ENCODE data around the gene SGSM2.

DNA sequence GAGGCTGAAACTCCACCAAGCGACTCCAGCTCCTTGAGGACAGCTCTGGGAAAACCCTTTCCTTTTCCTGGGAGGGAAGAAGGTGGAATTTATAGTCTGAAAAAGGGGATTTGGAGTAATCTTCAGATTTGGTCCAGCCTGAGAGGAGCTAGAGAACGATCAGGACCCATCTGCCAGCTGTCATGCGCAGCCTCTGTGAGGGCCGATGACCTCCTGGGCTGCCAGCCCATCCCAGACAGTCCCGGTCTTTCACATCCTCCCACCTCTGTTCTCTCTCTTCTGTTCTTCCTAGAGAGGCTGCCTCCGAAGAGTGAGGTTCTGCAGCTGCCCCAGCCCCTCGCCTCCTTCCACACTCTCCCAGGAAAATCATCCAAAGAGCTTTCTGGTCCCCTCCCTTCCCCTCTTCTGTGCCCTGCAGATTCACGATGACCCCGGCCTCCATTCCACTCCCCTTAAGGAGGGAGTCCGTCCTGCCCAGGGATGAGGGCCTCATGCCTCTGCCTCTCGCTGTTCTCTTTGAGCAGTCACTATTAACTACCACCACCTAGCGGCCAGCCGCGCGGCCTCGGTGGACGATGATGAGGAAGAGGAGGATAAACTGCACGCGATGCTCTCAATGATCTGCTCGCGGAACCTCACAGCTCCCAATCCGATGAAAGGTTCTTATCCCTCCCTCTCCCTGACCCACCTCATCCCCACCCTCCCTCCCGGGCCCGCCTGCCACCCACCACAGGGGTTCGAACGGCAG lies 29.6 kb downstream of the SGSM2 start:
- TF ChIP-seq, protein P1, sequence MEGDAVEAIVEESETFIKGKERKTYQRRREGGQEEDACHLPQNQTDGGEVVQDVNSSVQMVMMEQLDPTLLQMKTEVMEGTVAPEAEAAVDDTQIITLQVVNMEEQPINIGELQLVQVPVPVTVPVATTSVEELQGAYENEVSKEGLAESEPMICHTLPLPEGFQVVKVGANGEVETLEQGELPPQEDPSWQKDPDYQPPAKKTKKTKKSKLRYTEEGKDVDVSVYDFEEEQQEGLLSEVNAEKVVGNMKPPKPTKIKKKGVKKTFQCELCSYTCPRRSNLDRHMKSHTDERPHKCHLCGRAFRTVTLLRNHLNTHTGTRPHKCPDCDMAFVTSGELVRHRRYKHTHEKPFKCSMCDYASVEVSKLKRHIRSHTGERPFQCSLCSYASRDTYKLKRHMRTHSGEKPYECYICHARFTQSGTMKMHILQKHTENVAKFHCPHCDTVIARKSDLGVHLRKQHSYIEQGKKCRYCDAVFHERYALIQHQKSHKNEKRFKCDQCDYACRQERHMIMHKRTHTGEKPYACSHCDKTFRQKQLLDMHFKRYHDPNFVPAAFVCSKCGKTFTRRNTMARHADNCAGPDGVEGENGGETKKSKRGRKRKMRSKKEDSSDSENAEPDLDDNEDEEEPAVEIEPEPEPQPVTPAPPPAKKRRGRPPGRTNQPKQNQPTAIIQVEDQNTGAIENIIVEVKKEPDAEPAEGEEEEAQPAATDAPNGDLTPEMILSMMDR (IDR thresholded peaks at IDR 0.05): peak in 2 of 4 experiments; percentile 14 to 30
- no peak for TF ChIP-seq POLR2A (IDR thresholded peaks at IDR 0.05)

Measured in gastroesophageal sphincter (tissue), 3 donors.